T-helper 22 cell (primary cell): ENCODE data around the gene EIF2B2.
A peak's percentile ranks its signal among the peaks of the same experiment; 100 is the strongest.

Experiments used
- DNase-seq: peaks from one replicate; pipeline ENCODE4 v3.0.0-alpha.2; 2020; ENCODE audit warnings: low read depth

EIF2B2 gene

GRCh38 chr14:75002392-75003249, at the start of gene EIF2B2:
Gene EIF2B2 (plus strand): TSS chr14:75002921. CDS start chr14:75002991, 70 bp downstream.
- peak; percentile 98 for DNase-seq

GRCh38 chr14:74953686-74954085, 49.0 kb upstream of the EIF2B2 start:
- no peak for DNase-seq

GRCh38 chr14:74954232-74954946, 48.3 kb upstream of the EIF2B2 start:
- DNase-seq, result no peak

- no peak for DNase-seq
These were observed 47.8 kb upstream of the EIF2B2 start for GRCh38 chr14:74954947-74955228.

- peak; percentile 13 for DNase-seq
These were observed 47.3 kb upstream of the EIF2B2 start, which contains the start of gene PGF for GRCh38 chr14:74955229-74956026. Gene PGF (minus strand): TSS chr14:74955597. CDS start chr14:74955242, 355 bp downstream.

- DNase-seq, result no peak
These were observed 46.8 kb upstream of the EIF2B2 start for GRCh38 chr14:74956027-74956279.

- no peak for DNase-seq
These were observed 46.2 kb upstream of the EIF2B2 start for GRCh38 chr14:74956280-74957072.

GRCh38 chr14:74959596-74960180, 43.0 kb upstream of the EIF2B2 start:
- DNase-seq, result no peak

- DNase-seq, result no peak
These were observed 42.0 kb upstream of the EIF2B2 start for GRCh38 chr14:74960736-74961135.

GRCh38 chr14:74961238-74961911, 41.3 kb upstream of the EIF2B2 start:
- no peak for DNase-seq

- DNase-seq, result no peak
These were observed 40.7 kb upstream of the EIF2B2 start for GRCh38 chr14:74962046-74962445.

- DNase-seq, result no peak
These were observed 40.2 kb upstream of the EIF2B2 start for GRCh38 chr14:74962493-74962892.

GRCh38 chr14:74963178-74963704, 39.5 kb upstream of the EIF2B2 start:
- no peak for DNase-seq

- no peak for DNase-seq
These were observed 38.9 kb upstream of the EIF2B2 start for GRCh38 chr14:74963705-74964271.

GRCh38 chr14:74964787-74965485, 37.8 kb upstream of the EIF2B2 start:
- no peak for DNase-seq

GRCh38 chr14:74965486-74966153, 37.1 kb upstream of the EIF2B2 start:
- no peak for DNase-seq

- DNase-seq, result no peak
These were observed 33.9 kb upstream of the EIF2B2 start for GRCh38 chr14:74968811-74969210.

GRCh38 chr14:74973003-74973653, 29.6 kb upstream of the EIF2B2 start:
- no peak for DNase-seq

- DNase-seq, result no peak
These were observed 28.8 kb upstream of the EIF2B2 start for GRCh38 chr14:74973905-74974363.
